ENCODE measurements around the gene SCAMP4. TPM values are rescaled to one million over a fixed set of nuclear protein-coding genes. Genes with fewer than 3 reads are reported as not detected.

Gene SCAMP4
- total and polyA plus RNA-seq, 9 of the 15 experiments (the other 6 are each of a cell fraction or from before 2014, with no cell fraction given), result 0.81 to 45.9 (median 12.8) TPM

DNA sequence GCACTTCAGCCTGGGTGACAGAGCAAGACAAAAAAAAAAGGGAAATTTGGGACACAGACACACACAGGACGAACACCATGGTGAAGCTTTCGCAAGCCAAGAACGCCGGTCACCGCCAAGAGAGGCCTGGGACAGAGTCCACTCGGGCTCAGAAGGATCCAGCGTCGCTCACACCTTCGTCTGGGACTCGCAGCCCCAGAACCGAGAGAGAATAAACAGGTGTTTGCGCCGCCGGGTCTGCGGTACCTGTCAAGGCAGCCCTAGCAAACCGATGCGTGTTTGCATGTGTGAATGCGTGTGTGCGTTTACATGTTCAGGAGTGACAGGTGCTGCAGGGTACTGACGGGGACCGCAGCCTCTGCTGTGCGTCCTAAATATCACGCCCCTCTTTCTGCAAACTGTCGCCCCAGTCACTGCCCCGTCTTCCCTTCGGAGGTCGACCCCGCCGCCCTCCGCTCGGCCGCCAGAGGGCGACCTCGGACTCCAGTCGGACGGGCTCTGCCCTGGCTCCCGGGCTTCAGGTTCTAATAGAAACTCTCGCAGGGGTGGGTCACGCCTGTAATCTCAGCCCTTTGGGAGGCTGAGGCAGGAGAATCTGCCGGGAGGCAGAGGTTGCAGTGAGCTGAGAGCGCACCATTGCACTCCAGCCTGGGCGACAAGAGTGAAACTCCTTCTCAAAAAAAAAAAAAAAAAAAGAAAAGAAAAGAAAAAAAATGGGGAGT lies 24.0 kb downstream of the SCAMP4 start (continued):
- TF ChIP-seq, protein P1, sequence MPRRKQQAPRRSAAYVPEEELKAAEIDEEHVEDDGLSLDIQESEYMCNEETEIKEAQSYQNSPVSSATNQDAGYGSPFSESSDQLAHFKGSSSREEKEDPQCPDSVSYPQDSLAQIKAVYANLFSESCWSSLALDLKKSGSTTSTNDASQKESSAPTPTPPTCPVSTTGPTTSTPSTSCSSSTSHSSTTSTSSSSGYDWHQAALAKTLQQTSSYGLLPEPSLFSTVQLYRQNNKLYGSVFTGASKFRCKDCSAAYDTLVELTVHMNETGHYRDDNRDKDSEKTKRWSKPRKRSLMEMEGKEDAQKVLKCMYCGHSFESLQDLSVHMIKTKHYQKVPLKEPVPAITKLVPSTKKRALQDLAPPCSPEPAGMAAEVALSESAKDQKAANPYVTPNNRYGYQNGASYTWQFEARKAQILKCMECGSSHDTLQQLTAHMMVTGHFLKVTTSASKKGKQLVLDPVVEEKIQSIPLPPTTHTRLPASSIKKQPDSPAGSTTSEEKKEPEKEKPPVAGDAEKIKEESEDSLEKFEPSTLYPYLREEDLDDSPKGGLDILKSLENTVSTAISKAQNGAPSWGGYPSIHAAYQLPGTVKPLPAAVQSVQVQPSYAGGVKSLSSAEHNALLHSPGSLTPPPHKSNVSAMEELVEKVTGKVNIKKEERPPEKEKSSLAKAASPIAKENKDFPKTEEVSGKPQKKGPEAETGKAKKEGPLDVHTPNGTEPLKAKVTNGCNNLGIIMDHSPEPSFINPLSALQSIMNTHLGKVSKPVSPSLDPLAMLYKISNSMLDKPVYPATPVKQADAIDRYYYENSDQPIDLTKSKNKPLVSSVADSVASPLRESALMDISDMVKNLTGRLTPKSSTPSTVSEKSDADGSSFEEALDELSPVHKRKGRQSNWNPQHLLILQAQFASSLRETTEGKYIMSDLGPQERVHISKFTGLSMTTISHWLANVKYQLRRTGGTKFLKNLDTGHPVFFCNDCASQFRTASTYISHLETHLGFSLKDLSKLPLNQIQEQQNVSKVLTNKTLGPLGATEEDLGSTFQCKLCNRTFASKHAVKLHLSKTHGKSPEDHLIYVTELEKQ (CRISPR knock-in tag; IDR thresholded peaks at IDR 0.05), result no peak
- no peak for TF ChIP-seq ZBTB17 (CRISPR knock-in tag; IDR thresholded peaks at IDR 0.05)
- TF ChIP-seq PTRF (tag; IDR thresholded peaks at IDR 0.05), result no peak
- TF ChIP-seq, protein P2, sequence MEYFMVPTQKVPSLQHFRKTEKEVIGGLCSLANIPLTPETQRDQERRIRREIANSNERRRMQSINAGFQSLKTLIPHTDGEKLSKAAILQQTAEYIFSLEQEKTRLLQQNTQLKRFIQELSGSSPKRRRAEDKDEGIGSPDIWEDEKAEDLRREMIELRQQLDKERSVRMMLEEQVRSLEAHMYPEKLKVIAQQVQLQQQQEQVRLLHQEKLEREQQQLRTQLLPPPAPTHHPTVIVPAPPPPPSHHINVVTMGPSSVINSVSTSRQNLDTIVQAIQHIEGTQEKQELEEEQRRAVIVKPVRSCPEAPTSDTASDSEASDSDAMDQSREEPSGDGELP (CRISPR knock-in tag; IDR thresholded peaks at IDR 0.05; ENCODE audit: borderline replicate concordance), result peak; percentile 38; the same call in 1 of the 2 replicates
- TF ChIP-seq, protein P3, sequence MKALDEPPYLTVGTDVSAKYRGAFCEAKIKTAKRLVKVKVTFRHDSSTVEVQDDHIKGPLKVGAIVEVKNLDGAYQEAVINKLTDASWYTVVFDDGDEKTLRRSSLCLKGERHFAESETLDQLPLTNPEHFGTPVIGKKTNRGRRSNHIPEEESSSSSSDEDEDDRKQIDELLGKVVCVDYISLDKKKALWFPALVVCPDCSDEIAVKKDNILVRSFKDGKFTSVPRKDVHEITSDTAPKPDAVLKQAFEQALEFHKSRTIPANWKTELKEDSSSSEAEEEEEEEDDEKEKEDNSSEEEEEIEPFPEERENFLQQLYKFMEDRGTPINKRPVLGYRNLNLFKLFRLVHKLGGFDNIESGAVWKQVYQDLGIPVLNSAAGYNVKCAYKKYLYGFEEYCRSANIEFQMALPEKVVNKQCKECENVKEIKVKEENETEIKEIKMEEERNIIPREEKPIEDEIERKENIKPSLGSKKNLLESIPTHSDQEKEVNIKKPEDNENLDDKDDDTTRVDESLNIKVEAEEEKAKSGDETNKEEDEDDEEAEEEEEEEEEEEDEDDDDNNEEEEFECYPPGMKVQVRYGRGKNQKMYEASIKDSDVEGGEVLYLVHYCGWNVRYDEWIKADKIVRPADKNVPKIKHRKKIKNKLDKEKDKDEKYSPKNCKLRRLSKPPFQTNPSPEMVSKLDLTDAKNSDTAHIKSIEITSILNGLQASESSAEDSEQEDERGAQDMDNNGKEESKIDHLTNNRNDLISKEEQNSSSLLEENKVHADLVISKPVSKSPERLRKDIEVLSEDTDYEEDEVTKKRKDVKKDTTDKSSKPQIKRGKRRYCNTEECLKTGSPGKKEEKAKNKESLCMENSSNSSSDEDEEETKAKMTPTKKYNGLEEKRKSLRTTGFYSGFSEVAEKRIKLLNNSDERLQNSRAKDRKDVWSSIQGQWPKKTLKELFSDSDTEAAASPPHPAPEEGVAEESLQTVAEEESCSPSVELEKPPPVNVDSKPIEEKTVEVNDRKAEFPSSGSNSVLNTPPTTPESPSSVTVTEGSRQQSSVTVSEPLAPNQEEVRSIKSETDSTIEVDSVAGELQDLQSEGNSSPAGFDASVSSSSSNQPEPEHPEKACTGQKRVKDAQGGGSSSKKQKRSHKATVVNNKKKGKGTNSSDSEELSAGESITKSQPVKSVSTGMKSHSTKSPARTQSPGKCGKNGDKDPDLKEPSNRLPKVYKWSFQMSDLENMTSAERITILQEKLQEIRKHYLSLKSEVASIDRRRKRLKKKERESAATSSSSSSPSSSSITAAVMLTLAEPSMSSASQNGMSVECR (CRISPR knock-in tag; IDR thresholded peaks at IDR 0.05), result peak; percentile 48; the same call in 1 of the 2 replicates
- TF ChIP-seq STAT5B (CRISPR knock-in tag; IDR thresholded peaks at IDR 0.05), result no peak
- no peak for TF ChIP-seq ZNF77 (CRISPR knock-in tag; IDR thresholded peaks at IDR 0.05)
- TF ChIP-seq, protein P4, sequence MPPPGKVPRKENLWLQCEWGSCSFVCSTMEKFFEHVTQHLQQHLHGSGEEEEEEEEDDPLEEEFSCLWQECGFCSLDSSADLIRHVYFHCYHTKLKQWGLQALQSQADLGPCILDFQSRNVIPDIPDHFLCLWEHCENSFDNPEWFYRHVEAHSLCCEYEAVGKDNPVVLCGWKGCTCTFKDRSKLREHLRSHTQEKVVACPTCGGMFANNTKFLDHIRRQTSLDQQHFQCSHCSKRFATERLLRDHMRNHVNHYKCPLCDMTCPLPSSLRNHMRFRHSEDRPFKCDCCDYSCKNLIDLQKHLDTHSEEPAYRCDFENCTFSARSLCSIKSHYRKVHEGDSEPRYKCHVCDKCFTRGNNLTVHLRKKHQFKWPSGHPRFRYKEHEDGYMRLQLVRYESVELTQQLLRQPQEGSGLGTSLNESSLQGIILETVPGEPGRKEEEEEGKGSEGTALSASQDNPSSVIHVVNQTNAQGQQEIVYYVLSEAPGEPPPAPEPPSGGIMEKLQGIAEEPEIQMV (tag; conservative IDR thresholded peaks at IDR 0.05; ENCODE audit: low read depth), result no peak
- no peak for TF ChIP-seq DMBX1 (CRISPR knock-in tag; IDR thresholded peaks at IDR 0.05; ENCODE audit: borderline replicate concordance)
- TF ChIP-seq, protein P5, sequence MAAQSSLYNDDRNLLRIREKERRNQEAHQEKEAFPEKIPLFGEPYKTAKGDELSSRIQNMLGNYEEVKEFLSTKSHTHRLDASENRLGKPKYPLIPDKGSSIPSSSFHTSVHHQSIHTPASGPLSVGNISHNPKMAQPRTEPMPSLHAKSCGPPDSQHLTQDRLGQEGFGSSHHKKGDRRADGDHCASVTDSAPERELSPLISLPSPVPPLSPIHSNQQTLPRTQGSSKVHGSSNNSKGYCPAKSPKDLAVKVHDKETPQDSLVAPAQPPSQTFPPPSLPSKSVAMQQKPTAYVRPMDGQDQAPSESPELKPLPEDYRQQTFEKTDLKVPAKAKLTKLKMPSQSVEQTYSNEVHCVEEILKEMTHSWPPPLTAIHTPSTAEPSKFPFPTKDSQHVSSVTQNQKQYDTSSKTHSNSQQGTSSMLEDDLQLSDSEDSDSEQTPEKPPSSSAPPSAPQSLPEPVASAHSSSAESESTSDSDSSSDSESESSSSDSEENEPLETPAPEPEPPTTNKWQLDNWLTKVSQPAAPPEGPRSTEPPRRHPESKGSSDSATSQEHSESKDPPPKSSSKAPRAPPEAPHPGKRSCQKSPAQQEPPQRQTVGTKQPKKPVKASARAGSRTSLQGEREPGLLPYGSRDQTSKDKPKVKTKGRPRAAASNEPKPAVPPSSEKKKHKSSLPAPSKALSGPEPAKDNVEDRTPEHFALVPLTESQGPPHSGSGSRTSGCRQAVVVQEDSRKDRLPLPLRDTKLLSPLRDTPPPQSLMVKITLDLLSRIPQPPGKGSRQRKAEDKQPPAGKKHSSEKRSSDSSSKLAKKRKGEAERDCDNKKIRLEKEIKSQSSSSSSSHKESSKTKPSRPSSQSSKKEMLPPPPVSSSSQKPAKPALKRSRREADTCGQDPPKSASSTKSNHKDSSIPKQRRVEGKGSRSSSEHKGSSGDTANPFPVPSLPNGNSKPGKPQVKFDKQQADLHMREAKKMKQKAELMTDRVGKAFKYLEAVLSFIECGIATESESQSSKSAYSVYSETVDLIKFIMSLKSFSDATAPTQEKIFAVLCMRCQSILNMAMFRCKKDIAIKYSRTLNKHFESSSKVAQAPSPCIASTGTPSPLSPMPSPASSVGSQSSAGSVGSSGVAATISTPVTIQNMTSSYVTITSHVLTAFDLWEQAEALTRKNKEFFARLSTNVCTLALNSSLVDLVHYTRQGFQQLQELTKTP (IDR thresholded peaks at IDR 0.05; ENCODE audit: low read depth in 1 of 2, partially characterized antibody in 2 of 2), result no peak

Data from K562 (cell line).